ENCODE results near the gene CNOT3. TPM values are rescaled to one million over a fixed set of nuclear protein-coding genes. Genes with fewer than 3 reads are reported as not detected.
"Not testable (repeated sequence)": the region's sequence is repeated elsewhere in the genome, so short reads cannot be mapped to it uniquely, and the experiment has no call there.

The CNOT3 gene
- total and polyA plus RNA-seq, 2 donors (not counting 1 experiment from before 2014, with no cell fraction given): 28.1 to 82.1 TPM

DNA sequence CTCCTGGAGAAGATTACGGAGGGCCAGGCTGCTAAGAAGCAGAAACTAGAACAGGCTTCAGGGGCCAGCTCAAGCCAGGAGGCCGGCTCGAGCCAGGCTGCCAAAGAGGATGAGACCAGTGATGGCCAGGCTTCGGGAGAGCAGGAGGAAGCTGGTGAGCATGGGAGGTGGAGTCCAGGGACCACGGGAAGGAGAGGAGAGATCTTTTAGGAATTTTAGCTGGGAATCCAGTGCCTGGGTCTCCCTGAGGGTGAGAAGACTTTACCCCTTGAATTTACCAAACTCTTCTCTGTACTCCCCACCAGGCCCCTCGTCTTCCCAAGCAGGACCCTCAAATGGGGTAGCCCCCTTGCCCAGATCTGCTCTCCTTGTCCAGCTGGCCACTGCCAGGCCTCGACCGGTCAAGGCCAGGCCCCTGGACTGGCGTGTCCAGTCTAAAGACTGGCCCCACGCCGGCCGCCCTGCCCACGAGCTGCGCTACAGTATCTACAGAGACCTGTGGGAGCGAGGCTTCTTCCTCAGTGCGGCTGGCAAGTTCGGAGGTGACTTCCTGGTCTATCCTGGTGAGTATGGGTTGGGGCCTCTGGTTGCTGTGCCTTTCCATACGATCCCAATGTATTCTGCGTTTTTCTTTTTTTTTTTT, 54.4 kb downstream of the CNOT3 start:
- no peaks in the 10 kb centered on the region for H3K27me3 ChIP-seq (replicated peaks in 1 of 4; ENCODE audit: control extremely low read depth in 1 of 4, control insufficient read depth in 3 of 4, insufficient read depth in 4 of 4, low read length in 3 of 4)
- intact Hi-C loops (cut with micrococcal nuclease): no loop called here
- H3K4me3 Mint-ChIP-seq: peak overlapping the region; percentile 94
- H3K9me3 Mint-ChIP-seq (ENCODE audit: insufficient read depth): no peaks in the 10 kb centered on the region
- H3K36me3 ChIP-seq (replicated peaks in 1 of 2; ENCODE audit: control extremely low read depth in 1 of 2, control insufficient read depth in 1 of 2, extremely low read depth in 1 of 2, insufficient read depth in 2 of 2, low read length in 1 of 2): peaks cover 0 to 19% of the 10 kb centered on the region in 2 experiments
- H3K4me1 ChIP-seq (ENCODE audit: control insufficient read depth in 2 of 2, insufficient read depth in 2 of 2, low read length in 2 of 2): peaks cover 18 to 22% of the 10 kb centered on the region in 2 donors
- DNase-seq: no peak
- H2AFZ ChIP-seq (ENCODE audit: insufficient read depth, low read depth, low read length, poor library complexity, severe bottlenecking): peak overlapping the region; percentile 86
- peaks cover 32% of the 10 kb centered on the region for H3K4me1 Mint-ChIP-seq
- peaks cover 20% of the 10 kb centered on the region for H3K79me2 ChIP-seq (ENCODE audit: control insufficient read depth, insufficient read depth, low read length)
- peak overlapping the region; percentile 96 to 99 for H3K27ac ChIP-seq (ENCODE audit: low read length in 2 of 2)
- POLR2A ChIA-PET: interaction anchor here (0.7 to 4.5 kb wide), 7 partner anchors 9 to 1394 kb away, joined by 3 to 73 read pairs (median 5); partner anchors contain the start of genes CNOT3, LENG8, PRPF31 and RPS9
- H3K9ac ChIP-seq (ENCODE audit: low read length): peak overlapping the region; percentile 83
- 84% methylated on average over 14 of the region's 19 CpGs for WGBS (ENCODE audit: insufficient coverage)
- peak overlapping the region; percentile 65 to 87 (median 81) for H3K4me3 ChIP-seq (ENCODE audit: control extremely low read depth in 1 of 5, extremely low read depth in 1 of 5, insufficient read depth in 1 of 5, low read depth in 2 of 5, low read length in 4 of 5)
- no peaks in the 10 kb centered on the region for H3K9me3 ChIP-seq (ENCODE audit: control extremely low read depth in 1 of 3, control insufficient read depth in 2 of 3, insufficient read depth in 1 of 3, low read length in 2 of 3)
- no peak for TF ChIP-seq EZH2 (IDR thresholded peaks at IDR 0.05; ENCODE audit: borderline replicate concordance, insufficient read depth, low read depth, low read length, poor library complexity, severe bottlenecking)
- TF ChIP-seq, protein P1, sequence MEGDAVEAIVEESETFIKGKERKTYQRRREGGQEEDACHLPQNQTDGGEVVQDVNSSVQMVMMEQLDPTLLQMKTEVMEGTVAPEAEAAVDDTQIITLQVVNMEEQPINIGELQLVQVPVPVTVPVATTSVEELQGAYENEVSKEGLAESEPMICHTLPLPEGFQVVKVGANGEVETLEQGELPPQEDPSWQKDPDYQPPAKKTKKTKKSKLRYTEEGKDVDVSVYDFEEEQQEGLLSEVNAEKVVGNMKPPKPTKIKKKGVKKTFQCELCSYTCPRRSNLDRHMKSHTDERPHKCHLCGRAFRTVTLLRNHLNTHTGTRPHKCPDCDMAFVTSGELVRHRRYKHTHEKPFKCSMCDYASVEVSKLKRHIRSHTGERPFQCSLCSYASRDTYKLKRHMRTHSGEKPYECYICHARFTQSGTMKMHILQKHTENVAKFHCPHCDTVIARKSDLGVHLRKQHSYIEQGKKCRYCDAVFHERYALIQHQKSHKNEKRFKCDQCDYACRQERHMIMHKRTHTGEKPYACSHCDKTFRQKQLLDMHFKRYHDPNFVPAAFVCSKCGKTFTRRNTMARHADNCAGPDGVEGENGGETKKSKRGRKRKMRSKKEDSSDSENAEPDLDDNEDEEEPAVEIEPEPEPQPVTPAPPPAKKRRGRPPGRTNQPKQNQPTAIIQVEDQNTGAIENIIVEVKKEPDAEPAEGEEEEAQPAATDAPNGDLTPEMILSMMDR (IDR thresholded peaks at IDR 0.05): no peak
- ATAC-seq (ENCODE audit: low read depth): no peak
- peak overlapping the region; percentile 99 for H3K27ac Mint-ChIP-seq
- H3K27me3 Mint-ChIP-seq: no peaks in the 10 kb centered on the region
- peaks cover 19% of the 10 kb centered on the region for H4K20me1 ChIP-seq (ENCODE audit: control insufficient read depth, insufficient read depth, low read length, poor library complexity, severe bottlenecking)
- CTCF ChIA-PET: interaction anchor here (1.4 to 4.7 kb wide), 3 partner anchors 13 to 32 kb away, joined by 4 to 50 read pairs (median 6); partner anchors contain the start of genes LENG1 and TMC4
- peak overlapping the region; percentile 99 for H3K4me2 ChIP-seq (replicated peaks; ENCODE audit: low read depth, low read length, poor library complexity, severe bottlenecking)

DNA sequence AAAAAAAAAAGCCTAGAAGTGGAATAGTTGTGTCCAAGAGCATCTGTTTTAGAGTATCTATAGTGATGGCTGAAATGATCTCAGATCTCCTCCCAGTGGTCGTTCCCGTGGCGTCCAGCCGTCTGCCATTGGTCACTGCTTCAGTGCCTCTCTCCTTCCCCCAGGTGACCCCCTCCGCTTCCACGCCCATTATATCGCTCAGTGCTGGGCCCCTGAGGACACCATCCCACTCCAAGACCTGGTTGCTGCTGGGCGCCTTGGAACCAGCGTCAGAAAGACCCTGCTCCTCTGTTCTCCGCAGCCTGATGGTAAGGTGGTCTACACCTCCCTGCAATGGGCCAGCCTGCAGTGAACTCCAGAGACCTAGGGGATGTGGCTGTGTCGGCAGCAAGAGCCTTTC, 55.4 kb downstream of the CNOT3 start:
- no peak for TF ChIP-seq EZH2 (IDR thresholded peaks at IDR 0.05; ENCODE audit: borderline replicate concordance, insufficient read depth, low read depth, low read length, poor library complexity, severe bottlenecking)
- TF ChIP-seq, protein P1 (IDR thresholded peaks at IDR 0.05): no peak
- intact Hi-C loops (cut with micrococcal nuclease): no loop called here
- Histone ChIP-seq H3K4me3 (ENCODE audit: control extremely low read depth in 1 of 5, extremely low read depth in 1 of 5, insufficient read depth in 1 of 5, low read depth in 2 of 5, low read length in 4 of 5) (no peak overlapping the region), H3K4me1 (ENCODE audit: control insufficient read depth in 2 of 2, insufficient read depth in 2 of 2, low read length in 2 of 2) (peaks cover 17 to 20% of the 10 kb centered on the region in 2 donors), H3K36me3 (replicated peaks in 1 of 2; ENCODE audit: control extremely low read depth in 1 of 2, control insufficient read depth in 1 of 2, extremely low read depth in 1 of 2, insufficient read depth in 2 of 2, low read length in 1 of 2) (peaks cover 0 to 19% of the 10 kb centered on the region in 2 experiments), H3K4me2 (replicated peaks; ENCODE audit: low read depth, low read length, poor library complexity, severe bottlenecking) (no peak overlapping the region), H3K9ac (ENCODE audit: low read length) (no peak overlapping the region), H4K20me1 (ENCODE audit: control insufficient read depth, insufficient read depth, low read length, poor library complexity, severe bottlenecking) (peaks cover 18% of the 10 kb centered on the region), H3K27me3 (replicated peaks in 1 of 4; ENCODE audit: control extremely low read depth in 1 of 4, control insufficient read depth in 3 of 4, insufficient read depth in 4 of 4, low read length in 3 of 4) (no peaks in the 10 kb centered on the region), H3K9me3 (ENCODE audit: control extremely low read depth in 1 of 3, control insufficient read depth in 2 of 3, insufficient read depth in 1 of 3, low read length in 2 of 3) (no peaks in the 10 kb centered on the region), H2AFZ (ENCODE audit: insufficient read depth, low read depth, low read length, poor library complexity, severe bottlenecking) (no peak overlapping the region), H3K27ac (ENCODE audit: low read length in 2 of 2) (no peak overlapping the region), H3K79me2 (ENCODE audit: control insufficient read depth, insufficient read depth, low read length) (peaks cover 20% of the 10 kb centered on the region)
- Mint-ChIP-seq H3K27me3 (no peaks in the 10 kb centered on the region), H3K27ac (no peak overlapping the region), H3K4me1 (peaks cover 29% of the 10 kb centered on the region), H3K4me3 (peak overlapping the region; percentile 67), H3K9me3 (ENCODE audit: insufficient read depth) (no peaks in the 10 kb centered on the region)
- ChIA-PET CTCF (interaction anchor here (4.7 kb wide), 1 partner anchor 23 kb away, joined by 50 read pairs; the partner anchor contains the start of gene TMC4), POLR2A (interaction anchor here (0.7 kb wide), 1 partner anchor 1393 kb away, joined by 5 read pairs; no protein-coding TSS in a partner anchor)
- WGBS (ENCODE audit: insufficient coverage): 98% methylated on average over 10 of the region's 11 CpGs
- ATAC-seq (ENCODE audit: low read depth) (no peak), DNase-seq (no peak)

DNA sequence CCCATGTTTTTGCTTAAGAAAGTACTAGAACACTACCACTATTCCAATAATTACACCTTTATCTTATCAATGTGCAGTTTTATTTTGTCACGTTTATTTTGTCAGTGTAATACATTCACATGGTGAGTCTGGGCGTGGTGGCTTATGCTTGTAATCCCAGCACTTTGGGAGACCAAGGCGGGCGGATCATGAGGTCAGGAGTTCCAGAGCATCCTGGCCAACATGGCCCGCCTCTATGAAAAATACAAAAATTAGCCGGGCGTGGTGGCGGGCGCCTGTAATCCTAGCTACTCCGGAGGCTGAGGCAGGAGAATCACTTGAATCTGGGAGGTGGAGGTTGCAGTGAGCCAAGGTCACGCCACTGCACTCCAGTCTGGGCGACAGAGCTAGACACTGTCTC, 56.9 kb downstream of the CNOT3 start:
- H2AFZ ChIP-seq (ENCODE audit: insufficient read depth, low read depth, low read length, poor library complexity, severe bottlenecking); POLR2A ChIA-PET; DNase-seq; H3K4me3 ChIP-seq (ENCODE audit: control extremely low read depth in 1 of 5, extremely low read depth in 1 of 5, insufficient read depth in 1 of 5, low read depth in 2 of 5, low read length in 4 of 5); H3K4me2 ChIP-seq (replicated peaks; ENCODE audit: low read depth, low read length, poor library complexity, severe bottlenecking); H3K27ac ChIP-seq (ENCODE audit: low read length in 2 of 2); intact Hi-C loops (cut with micrococcal nuclease); H4K20me1 ChIP-seq (ENCODE audit: control insufficient read depth, insufficient read depth, low read length, poor library complexity, severe bottlenecking); H3K9me3 ChIP-seq (ENCODE audit: control extremely low read depth in 1 of 3, control insufficient read depth in 2 of 3, insufficient read depth in 1 of 3, low read length in 2 of 3); H3K27ac Mint-ChIP-seq; CTCF ChIA-PET; H3K9ac ChIP-seq (ENCODE audit: low read length); ATAC-seq (ENCODE audit: low read depth); H3K27me3 Mint-ChIP-seq; H3K4me3 Mint-ChIP-seq; H3K9me3 Mint-ChIP-seq (ENCODE audit: insufficient read depth); H3K27me3 ChIP-seq (replicated peaks in 1 of 4; ENCODE audit: control extremely low read depth in 1 of 4, control insufficient read depth in 3 of 4, insufficient read depth in 4 of 4, low read length in 3 of 4): not testable (repeated sequence)
- 94% methylated on average over 3 of the region's 12 CpGs for WGBS (ENCODE audit: insufficient coverage)
- H3K4me1 ChIP-seq (ENCODE audit: control insufficient read depth in 2 of 2, insufficient read depth in 2 of 2, low read length in 2 of 2): peaks cover 7 to 10% of the 10 kb centered on the region in 2 donors
- H3K79me2 ChIP-seq (ENCODE audit: control insufficient read depth, insufficient read depth, low read length): peaks cover 20% of the 10 kb centered on the region
- peaks cover 21% of the 10 kb centered on the region for H3K4me1 Mint-ChIP-seq
- H3K36me3 ChIP-seq (replicated peaks in 1 of 2; ENCODE audit: control extremely low read depth in 1 of 2, control insufficient read depth in 1 of 2, extremely low read depth in 1 of 2, insufficient read depth in 2 of 2, low read length in 1 of 2): peaks cover 0 to 19% of the 10 kb centered on the region in 2 experiments
